ENCODE data around the gene MAP3K7.

The MAP3K7 gene

DNA sequence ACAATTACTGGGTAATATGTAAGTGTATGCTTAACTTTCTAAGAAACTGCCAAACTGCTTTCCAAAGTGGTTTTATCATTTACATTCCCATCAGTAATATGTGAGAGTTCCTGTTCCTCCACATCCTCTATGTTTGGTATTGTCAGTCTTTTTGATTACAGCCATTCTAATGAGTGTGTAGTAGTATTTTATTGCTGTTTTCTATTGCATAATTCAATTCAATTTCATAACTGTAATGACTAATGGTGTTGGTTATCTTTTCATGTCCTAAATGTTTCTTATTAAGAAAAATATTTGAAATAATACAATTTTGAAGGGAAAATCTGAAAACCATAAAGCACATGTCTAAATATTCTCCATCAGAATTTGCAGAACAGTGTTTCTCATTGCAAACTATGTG lies 119.3 kb downstream of the MAP3K7 start:
- H3K4me3 ChIP-seq (ENCODE audit: control insufficient read depth, low read depth, low read length): no peak overlapping the region
- no peak for DNase-seq (ENCODE audit: low read depth)
- TF ChIP-seq, protein P1, sequence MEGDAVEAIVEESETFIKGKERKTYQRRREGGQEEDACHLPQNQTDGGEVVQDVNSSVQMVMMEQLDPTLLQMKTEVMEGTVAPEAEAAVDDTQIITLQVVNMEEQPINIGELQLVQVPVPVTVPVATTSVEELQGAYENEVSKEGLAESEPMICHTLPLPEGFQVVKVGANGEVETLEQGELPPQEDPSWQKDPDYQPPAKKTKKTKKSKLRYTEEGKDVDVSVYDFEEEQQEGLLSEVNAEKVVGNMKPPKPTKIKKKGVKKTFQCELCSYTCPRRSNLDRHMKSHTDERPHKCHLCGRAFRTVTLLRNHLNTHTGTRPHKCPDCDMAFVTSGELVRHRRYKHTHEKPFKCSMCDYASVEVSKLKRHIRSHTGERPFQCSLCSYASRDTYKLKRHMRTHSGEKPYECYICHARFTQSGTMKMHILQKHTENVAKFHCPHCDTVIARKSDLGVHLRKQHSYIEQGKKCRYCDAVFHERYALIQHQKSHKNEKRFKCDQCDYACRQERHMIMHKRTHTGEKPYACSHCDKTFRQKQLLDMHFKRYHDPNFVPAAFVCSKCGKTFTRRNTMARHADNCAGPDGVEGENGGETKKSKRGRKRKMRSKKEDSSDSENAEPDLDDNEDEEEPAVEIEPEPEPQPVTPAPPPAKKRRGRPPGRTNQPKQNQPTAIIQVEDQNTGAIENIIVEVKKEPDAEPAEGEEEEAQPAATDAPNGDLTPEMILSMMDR (IDR thresholded peaks at IDR 0.05; ENCODE audit: control insufficient read depth, insufficient read depth, low read depth, low read length, missing control alignments): no peak

DNA sequence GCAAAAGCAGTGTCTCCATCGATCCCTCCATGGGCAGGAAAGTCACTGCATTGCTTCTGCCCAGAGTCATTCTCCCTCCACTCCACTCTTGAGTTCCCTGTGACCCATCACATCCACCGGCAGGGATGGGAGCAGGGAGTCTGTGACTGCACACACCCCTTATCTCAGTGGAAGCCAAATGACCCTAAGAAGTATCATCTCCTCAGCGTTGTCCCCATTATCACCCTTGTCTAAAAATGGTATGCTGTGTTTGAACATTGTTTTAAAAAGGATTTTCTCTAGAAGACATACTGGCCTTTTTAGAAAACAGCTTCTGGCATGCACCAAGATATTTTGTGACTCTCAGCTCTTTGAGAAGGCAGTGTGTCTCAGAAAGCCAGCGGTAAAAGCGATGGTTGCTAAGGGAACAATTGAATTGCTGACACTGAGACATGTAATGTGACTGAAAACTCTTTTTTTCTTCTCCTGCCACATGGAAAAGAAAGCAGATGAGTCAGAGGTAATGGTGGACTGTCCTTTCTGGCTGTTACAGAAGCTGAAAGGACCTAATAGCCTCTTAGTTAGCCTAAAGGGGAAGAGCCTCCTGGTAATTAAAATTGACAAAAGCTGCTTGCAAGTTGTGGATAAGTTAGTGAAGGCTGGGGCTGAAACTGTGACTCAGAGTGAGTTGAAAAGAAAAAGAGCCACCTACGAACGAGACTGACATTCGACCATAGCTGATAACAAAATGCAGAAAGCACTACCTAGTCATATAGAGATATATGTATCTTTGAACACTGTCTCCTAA lies 120.5 kb downstream of the MAP3K7 start:
- no peak for DNase-seq (ENCODE audit: low read depth)
- no peak overlapping the region for H3K4me3 ChIP-seq (ENCODE audit: control insufficient read depth, low read depth, low read length)
- TF ChIP-seq, protein P1 (IDR thresholded peaks at IDR 0.05; ENCODE audit: control insufficient read depth, insufficient read depth, low read depth, low read length, missing control alignments): no peak

DNA sequence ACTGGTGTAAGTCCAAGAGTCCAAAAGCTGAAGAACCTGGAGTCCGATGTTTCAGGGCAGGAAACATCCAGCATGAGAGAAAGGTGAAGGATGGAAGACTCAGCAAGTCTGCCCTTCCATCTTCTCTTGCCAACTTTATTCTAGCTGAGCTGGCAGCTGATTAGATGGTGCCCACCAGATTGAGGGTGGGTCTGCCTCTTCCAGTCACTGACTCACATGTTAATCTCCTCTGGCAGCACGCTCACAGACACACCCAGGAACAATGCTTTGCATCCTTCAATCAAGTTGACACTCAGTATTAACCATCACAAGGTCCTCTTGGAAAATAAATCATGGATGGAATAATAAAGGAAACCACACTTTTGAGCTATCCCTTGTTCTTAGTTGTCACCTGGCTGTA lies 121.2 kb downstream of the MAP3K7 start:
- no peak overlapping the region for H3K4me3 ChIP-seq (ENCODE audit: control insufficient read depth, low read depth, low read length)
- TF ChIP-seq, protein P1 (IDR thresholded peaks at IDR 0.05; ENCODE audit: control insufficient read depth, insufficient read depth, low read depth, low read length, missing control alignments): no peak
- DNase-seq (ENCODE audit: low read depth): no peak

DNA sequence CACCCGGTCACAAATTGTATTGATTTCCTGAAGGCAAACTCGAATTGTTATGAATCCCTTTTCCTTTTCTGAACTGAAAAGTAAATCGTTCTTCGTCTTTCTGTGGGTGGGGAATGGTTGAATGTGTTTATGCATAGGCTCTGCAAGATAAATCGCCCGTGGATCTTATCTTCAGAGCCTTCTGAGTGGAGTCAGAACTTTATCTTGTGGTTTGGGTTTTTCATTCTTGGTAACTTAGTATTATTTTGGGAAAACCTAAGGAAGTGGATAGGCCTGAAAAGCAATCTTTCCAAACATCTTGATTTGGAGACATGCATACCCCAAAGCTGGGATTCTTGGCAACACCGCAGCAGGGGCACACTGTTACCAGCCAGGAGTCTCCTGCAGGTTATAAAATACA lies 122.4 kb downstream of the MAP3K7 start:
- no peak overlapping the region for H3K4me3 ChIP-seq (ENCODE audit: control insufficient read depth, low read depth, low read length)
- TF ChIP-seq, protein P1 (IDR thresholded peaks at IDR 0.05; ENCODE audit: control insufficient read depth, insufficient read depth, low read depth, low read length, missing control alignments): no peak
- no peak for DNase-seq (ENCODE audit: low read depth)

DNA sequence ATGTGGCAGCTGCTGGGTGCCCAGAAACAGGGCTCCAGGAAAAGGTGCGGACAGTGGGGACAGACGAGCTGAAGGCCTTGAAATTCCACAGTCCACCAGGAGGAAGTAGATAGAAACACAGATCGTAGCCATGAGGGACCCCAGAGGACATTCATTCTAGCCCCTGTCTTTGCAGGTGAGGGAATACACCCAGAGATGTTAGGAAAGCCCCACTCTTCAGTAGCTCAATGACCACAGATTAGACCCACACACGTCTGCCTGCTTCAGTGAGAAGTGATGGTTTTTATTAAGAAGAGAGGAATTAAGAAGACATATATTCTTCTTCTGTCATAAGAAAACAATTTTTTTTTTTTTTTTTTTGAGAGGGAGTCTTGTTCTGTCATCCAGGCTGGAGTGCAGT lies 123.0 kb downstream of the MAP3K7 start:
- no peak overlapping the region for H3K4me3 ChIP-seq (ENCODE audit: control insufficient read depth, low read depth, low read length)
- DNase-seq (ENCODE audit: low read depth): no peak
- TF ChIP-seq, protein P1 (IDR thresholded peaks at IDR 0.05; ENCODE audit: control insufficient read depth, insufficient read depth, low read depth, low read length, missing control alignments): no peak

Data from AG09309 (cell line).